Effector memory CD4-positive, alpha-beta T cell (primary cell): ENCODE data around the gene FTO.
"Not testable (repeated sequence)": the region's sequence is repeated elsewhere in the genome, so short reads cannot be mapped to it uniquely, and the experiment has no call there.

Experiments used
- DNase-seq, 3 donors: peaks; one replicate each; pipeline ENCODE4 v3.0.0-alpha.2; 2020
- H3K27ac ChIP-seq: 2 replicates; pipeline ENCODE4 v1.7.0; 2013; ENCODE audit warnings: mild to moderate bottlenecking, low read length, moderate library complexity; ENCODE audit not compliant: insufficient read depth, poor library complexity, severe bottlenecking
- H3K27me3 ChIP-seq: replicated peaks from 2 replicates; pipeline ENCODE4 v1.7.0; 2013; ENCODE audit warnings: mild to moderate bottlenecking, low read length; ENCODE audit not compliant: insufficient read depth, control insufficient read depth, poor library complexity, severe bottlenecking
- H3K36me3 ChIP-seq: 2 replicates; pipeline ENCODE4 v1.7.0; 2013; ENCODE audit warnings: mild to moderate bottlenecking, low read length, moderate library complexity; ENCODE audit not compliant: control insufficient read depth, insufficient read depth
- H3K4me1 ChIP-seq: 2 replicates; pipeline ENCODE4 v1.7.0; 2013; ENCODE audit warnings: low read length, mild to moderate bottlenecking; ENCODE audit not compliant: control insufficient read depth, insufficient read depth, poor library complexity, severe bottlenecking
- H3K4me3 ChIP-seq: 2 replicates; pipeline ENCODE4 v1.7.0; 2013; ENCODE audit warnings: low read length, low read depth, mild to moderate bottlenecking; ENCODE audit not compliant: insufficient read depth, poor library complexity, severe bottlenecking
- H3K9me3 ChIP-seq: 2 replicates; pipeline ENCODE4 v1.7.0; 2013; ENCODE audit warnings: mild to moderate bottlenecking, low read length, moderate library complexity; ENCODE audit not compliant: control insufficient read depth

Gene FTO

GRCh38 chr16:53678756-53679343 is 25.1 kb upstream of the FTO start:
- H3K27ac ChIP-seq, result no peak overlapping the region

GRCh38 chr16:53680756-53681155 is 23.2 kb upstream of the FTO start:
- no peak for DNase-seq
- Histone ChIP-seq H3K9me3 (no peaks in the 10 kb centered on the region), H3K27me3 (no peaks in the 10 kb centered on the region), H3K4me3 (no peak overlapping the region), H3K4me1 (no peaks in the 10 kb centered on the region), H3K27ac (no peak overlapping the region), H3K36me3 (no peaks in the 10 kb centered on the region)

More at GRCh38 chr16:53678756-53679343, 25.1 kb upstream of the FTO start:
- Histone ChIP-seq H3K27me3 (no peaks in the 10 kb centered on the region), H3K36me3 (no peaks in the 10 kb centered on the region), H3K4me1 (no peaks in the 10 kb centered on the region), H3K9me3 (no peaks in the 10 kb centered on the region), H3K4me3 (no peak overlapping the region)
- no peak for DNase-seq

GRCh38 chr16:53681354-53681753 is 22.6 kb upstream of the FTO start:
- no peak overlapping the region for H3K27ac ChIP-seq
- H3K36me3 ChIP-seq, result no peaks in the 10 kb centered on the region
- DNase-seq, result no peak
- H3K9me3 ChIP-seq, result no peaks in the 10 kb centered on the region
- no peaks in the 10 kb centered on the region for H3K27me3 ChIP-seq
- no peak overlapping the region for H3K4me3 ChIP-seq
- no peaks in the 10 kb centered on the region for H3K4me1 ChIP-seq

- not testable (repeated sequence) for H3K4me3 ChIP-seq, DNase-seq, H3K27me3 ChIP-seq, H3K27ac ChIP-seq, H3K9me3 ChIP-seq, H3K4me1 ChIP-seq, H3K36me3 ChIP-seq
Measured at GRCh38 chr16:53685334-53685733, 18.6 kb upstream of the FTO start.

GRCh38 chr16:53686710-53687109 is 17.2 kb upstream of the FTO start:
- Histone ChIP-seq H3K9me3 (no peaks in the 10 kb centered on the region), H3K4me1 (no peaks in the 10 kb centered on the region), H3K36me3 (no peaks in the 10 kb centered on the region), H3K27ac (no peak overlapping the region), H3K4me3 (no peak overlapping the region), H3K27me3 (no peaks in the 10 kb centered on the region)
- no peak for DNase-seq

- Histone ChIP-seq H3K4me1 (no peaks in the 10 kb centered on the region), H3K27me3 (no peaks in the 10 kb centered on the region), H3K4me3 (no peak overlapping the region), H3K9me3 (no peaks in the 10 kb centered on the region), H3K27ac (no peak overlapping the region), H3K36me3 (no peaks in the 10 kb centered on the region)
- no peak for DNase-seq
Measured at GRCh38 chr16:53689636-53690035, 14.3 kb upstream of the FTO start.

GRCh38 chr16:53690771-53691170 is 13.2 kb upstream of the FTO start:
- H3K27ac ChIP-seq, result no peak overlapping the region
- DNase-seq, result no peak
- no peaks in the 10 kb centered on the region for H3K9me3 ChIP-seq
- H3K4me1 ChIP-seq, result no peaks in the 10 kb centered on the region
- H3K36me3 ChIP-seq, result no peaks in the 10 kb centered on the region
- no peak overlapping the region for H3K4me3 ChIP-seq
- H3K27me3 ChIP-seq, result no peaks in the 10 kb centered on the region

- Histone ChIP-seq H3K4me1 (no peaks in the 10 kb centered on the region), H3K27ac (no peak overlapping the region), H3K27me3 (no peaks in the 10 kb centered on the region), H3K36me3 (no peaks in the 10 kb centered on the region), H3K9me3 (no peaks in the 10 kb centered on the region), H3K4me3 (no peak overlapping the region)
- no peak for DNase-seq
Measured at GRCh38 chr16:53692146-53692545, 11.8 kb upstream of the FTO start.

- H3K4me3 ChIP-seq, result no peak overlapping the region
- no peaks in the 10 kb centered on the region for H3K4me1 ChIP-seq
- H3K36me3 ChIP-seq, result no peaks in the 10 kb centered on the region
- DNase-seq, result no peak
- no peak overlapping the region for H3K27ac ChIP-seq
- no peaks in the 10 kb centered on the region for H3K27me3 ChIP-seq
- no peaks in the 10 kb centered on the region for H3K9me3 ChIP-seq
Measured at GRCh38 chr16:53693320-53693719, 10.6 kb upstream of the FTO start.

- DNase-seq, result no peak
- Histone ChIP-seq H3K27ac (no peak overlapping the region), H3K27me3 (no peaks in the 10 kb centered on the region)
Measured at GRCh38 chr16:53695070-53695469, 8.9 kb upstream of the FTO start.

More at GRCh38 chr16:53695070-53695469, 8.9 kb upstream of the FTO start:
- Histone ChIP-seq H3K4me1 (no peaks in the 10 kb centered on the region), H3K9me3 (no peaks in the 10 kb centered on the region), H3K36me3 (no peaks in the 10 kb centered on the region), H3K4me3 (no peak overlapping the region)
